ENCODE data around the gene REEP2.
A peak's percentile ranks its signal among the peaks of the same experiment; 100 is the strongest.
"Not testable (repeated sequence)": the region's sequence is repeated elsewhere in the genome, so short reads cannot be mapped to it uniquely, and the experiment has no call there.

Gene REEP2

GRCh38 chr5:138469540-138470321 lies 30.9 kb downstream of the REEP2 start:
- TF ChIP-seq, protein P1, sequence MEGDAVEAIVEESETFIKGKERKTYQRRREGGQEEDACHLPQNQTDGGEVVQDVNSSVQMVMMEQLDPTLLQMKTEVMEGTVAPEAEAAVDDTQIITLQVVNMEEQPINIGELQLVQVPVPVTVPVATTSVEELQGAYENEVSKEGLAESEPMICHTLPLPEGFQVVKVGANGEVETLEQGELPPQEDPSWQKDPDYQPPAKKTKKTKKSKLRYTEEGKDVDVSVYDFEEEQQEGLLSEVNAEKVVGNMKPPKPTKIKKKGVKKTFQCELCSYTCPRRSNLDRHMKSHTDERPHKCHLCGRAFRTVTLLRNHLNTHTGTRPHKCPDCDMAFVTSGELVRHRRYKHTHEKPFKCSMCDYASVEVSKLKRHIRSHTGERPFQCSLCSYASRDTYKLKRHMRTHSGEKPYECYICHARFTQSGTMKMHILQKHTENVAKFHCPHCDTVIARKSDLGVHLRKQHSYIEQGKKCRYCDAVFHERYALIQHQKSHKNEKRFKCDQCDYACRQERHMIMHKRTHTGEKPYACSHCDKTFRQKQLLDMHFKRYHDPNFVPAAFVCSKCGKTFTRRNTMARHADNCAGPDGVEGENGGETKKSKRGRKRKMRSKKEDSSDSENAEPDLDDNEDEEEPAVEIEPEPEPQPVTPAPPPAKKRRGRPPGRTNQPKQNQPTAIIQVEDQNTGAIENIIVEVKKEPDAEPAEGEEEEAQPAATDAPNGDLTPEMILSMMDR (IDR thresholded peaks at IDR 0.05; ENCODE audit: low read depth, low read length, missing control alignments): no peak
- DNase-seq (ENCODE audit: low read depth): peak; percentile 89
- H3K4me3 ChIP-seq (ENCODE audit: low read depth, low read length): no peak overlapping the region
- in situ Hi-C loops (cut with HindIII; ENCODE audit: low sequenced_read_pairs): no loop called here

GRCh38 chr5:138470322-138471051 lies 31.6 kb downstream of the REEP2 start:
- in situ Hi-C loops (cut with HindIII; ENCODE audit: low sequenced_read_pairs): no loop called here
- H3K4me3 ChIP-seq (ENCODE audit: low read depth, low read length): no peak overlapping the region
- TF ChIP-seq, protein P1 (IDR thresholded peaks at IDR 0.05; ENCODE audit: low read depth, low read length, missing control alignments): no peak
- no peak for DNase-seq (ENCODE audit: low read depth)

DNA sequence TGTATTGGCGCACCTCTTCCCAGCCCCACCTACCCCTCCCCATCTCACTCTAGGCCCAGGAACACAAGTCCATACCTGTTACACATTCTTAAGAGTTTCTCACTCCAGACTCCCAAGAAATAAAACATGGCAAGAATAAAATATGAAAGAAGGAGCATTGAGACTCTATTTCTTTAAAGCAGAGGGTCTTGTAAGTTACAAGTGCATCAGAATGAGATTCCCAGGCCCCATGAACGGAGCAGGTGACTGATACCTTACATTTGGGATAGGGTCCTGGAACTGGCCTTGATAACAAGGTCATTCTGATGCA lies 32.1 kb downstream of the REEP2 start:
- TF ChIP-seq, protein P1 (IDR thresholded peaks at IDR 0.05; ENCODE audit: low read depth, low read length, missing control alignments): no peak
- DNase-seq (ENCODE audit: low read depth): no peak
- in situ Hi-C loops (cut with HindIII; ENCODE audit: low sequenced_read_pairs): no loop called here
- no peak overlapping the region for H3K4me3 ChIP-seq (ENCODE audit: low read depth, low read length)

DNA sequence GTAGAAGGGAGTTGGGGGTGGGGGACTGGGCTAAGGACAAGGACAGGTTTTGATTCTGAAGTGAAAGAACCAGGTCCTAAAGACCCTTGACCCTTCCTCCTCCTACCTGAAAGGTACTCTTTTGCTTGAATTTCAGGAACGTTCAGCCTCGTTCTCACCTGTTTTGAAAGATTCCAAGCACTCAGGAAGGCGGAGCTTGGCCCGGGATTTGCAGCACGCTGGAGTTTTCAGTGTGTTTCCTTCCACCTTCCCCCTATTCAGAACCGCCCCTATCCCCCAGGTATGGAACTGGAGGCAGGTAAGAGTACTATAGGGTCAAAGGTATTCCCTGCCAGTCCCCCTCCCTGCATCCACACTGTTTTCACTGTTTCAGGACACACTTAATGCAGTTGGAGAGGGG lies 33.5 kb downstream of the REEP2 start:
- TF ChIP-seq, protein P1 (IDR thresholded peaks at IDR 0.05; ENCODE audit: low read depth, low read length, missing control alignments): no peak
- H3K4me3 ChIP-seq (ENCODE audit: low read depth, low read length): no peak overlapping the region
- DNase-seq (ENCODE audit: low read depth): no peak
- in situ Hi-C loops (cut with HindIII; ENCODE audit: low sequenced_read_pairs): no loop called here

DNA sequence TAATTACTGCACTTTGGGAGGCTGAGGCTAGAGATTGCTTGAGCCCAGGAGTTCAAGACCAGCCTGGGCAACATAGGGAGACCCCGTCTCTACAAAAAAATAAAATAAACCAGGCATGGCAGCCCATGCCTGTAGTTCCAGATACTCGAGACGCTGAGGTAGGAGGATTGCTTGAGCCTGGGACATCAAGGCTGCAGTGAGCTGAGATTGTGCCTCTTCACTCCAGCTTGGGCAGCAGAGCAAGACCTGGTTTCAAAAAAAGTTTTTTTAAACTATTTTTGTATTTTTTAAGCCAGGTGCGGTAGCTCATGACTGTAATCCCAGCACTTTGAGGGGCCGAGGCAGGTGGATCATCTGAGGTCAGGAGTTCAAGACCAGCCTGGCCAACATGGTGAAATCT lies 34.3 kb downstream of the REEP2 start:
- H3K4me3 ChIP-seq (ENCODE audit: low read depth, low read length); in situ Hi-C loops (cut with HindIII; ENCODE audit: low sequenced_read_pairs); DNase-seq (ENCODE audit: low read depth): not testable (repeated sequence)

GRCh38 chr5:138476918-138477317 lies 38.1 kb downstream of the REEP2 start:
- no peak overlapping the region for H3K4me3 ChIP-seq (ENCODE audit: low read depth, low read length)
- TF ChIP-seq, protein P1 (IDR thresholded peaks at IDR 0.05; ENCODE audit: low read depth, low read length, missing control alignments): no peak
- in situ Hi-C loops (cut with HindIII; ENCODE audit: low sequenced_read_pairs): no loop called here

DNA sequence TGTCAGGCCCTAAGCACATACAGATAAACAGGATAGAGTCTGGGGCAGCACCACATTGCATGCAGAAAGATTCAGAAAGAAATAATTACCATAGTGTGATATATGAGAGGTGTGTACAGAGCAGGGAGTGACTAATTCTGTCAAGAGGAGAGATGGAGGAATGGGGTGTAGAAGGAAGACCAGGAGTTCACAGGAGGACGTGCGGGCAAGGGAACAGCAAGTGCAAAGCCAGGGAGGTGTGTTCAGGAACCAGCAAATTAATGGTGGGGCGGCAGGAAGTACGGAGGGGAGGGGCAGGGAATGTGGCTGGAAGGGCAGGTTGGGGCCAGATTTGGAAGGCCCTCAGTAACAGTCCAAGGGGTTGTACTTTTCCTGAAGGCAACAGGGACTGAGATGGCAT lies 43.8 kb downstream of the REEP2 start:
- no peak overlapping the region for H3K4me3 ChIP-seq (ENCODE audit: low read depth, low read length)
- TF ChIP-seq, protein P1 (IDR thresholded peaks at IDR 0.05; ENCODE audit: low read depth, low read length, missing control alignments): no peak
- in situ Hi-C loops (cut with HindIII; ENCODE audit: low sequenced_read_pairs): no loop called here
- DNase-seq (ENCODE audit: low read depth): no peak

More at GRCh38 chr5:138476918-138477317, 38.1 kb downstream of the REEP2 start:
- no peak for DNase-seq (ENCODE audit: low read depth)
